HL-60 (cell line): ENCODE data around the gene SPEF1.

Source experiments
- DNase-seq, 2 experiments: peaks; one replicate each; pipeline ENCODE4 v3.0.0-alpha.2; 2010 to 2020; ENCODE audit warnings: low read depth in 1 of 2, low spot score in 1 of 2
- H3K27ac ChIP-seq: fragments of 250-450 bp; sonication (Bioruptor Pico); replicated peaks from 2 replicates; pipeline ENCODE4 v1.5.1; 2020; ENCODE audit warnings: mild to moderate bottlenecking, moderate library complexity
- H3K27me3 ChIP-seq: fragments of 250-450 bp; sonication (Bioruptor Pico); 2 replicates; pipeline ENCODE4 v1.5.1; 2021; ENCODE audit warnings: mild to moderate bottlenecking, moderate library complexity; ENCODE audit not compliant: insufficient read depth, poor library complexity, severe bottlenecking
- H3K4me3 ChIP-seq: replicated peaks from 2 replicates; pipeline ENCODE4 v1.5.1; 2011; ENCODE audit warnings: mild to moderate bottlenecking, control low read depth, low read length; ENCODE audit not compliant: insufficient read depth
- GABPA ChIP-seq: IDR thresholded peaks from 2 replicates; pipeline ENCODE4 v1.6.1; 2012; ENCODE audit warnings: low read depth
- POLR2AphosphoS5 ChIP-seq: IDR thresholded peaks from 2 replicates; pipeline ENCODE4 v1.6.1; 2012; ENCODE audit warnings: low read depth
- SPI1 ChIP-seq: IDR thresholded peaks from 2 replicates; pipeline ENCODE4 v1.6.1; 2012; ENCODE audit warnings: low read depth, mild to moderate bottlenecking, borderline replicate concordance
- TF ChIP-seq, protein P1 (sequence below): IDR thresholded peaks from 2 replicates; pipeline ENCODE4 v1.6.1; 2012; ENCODE audit warnings: low read depth; ENCODE audit not compliant: insufficient replicate concordance
- TF ChIP-seq, protein P2 (sequence below): IDR thresholded peaks from one replicate; pipeline ENCODE4 v1.5.1; 2011; ENCODE audit warnings: low read length, control low read depth, inconsistent platforms; ENCODE audit not compliant: insufficient read depth

The SPEF1 gene

DNA sequence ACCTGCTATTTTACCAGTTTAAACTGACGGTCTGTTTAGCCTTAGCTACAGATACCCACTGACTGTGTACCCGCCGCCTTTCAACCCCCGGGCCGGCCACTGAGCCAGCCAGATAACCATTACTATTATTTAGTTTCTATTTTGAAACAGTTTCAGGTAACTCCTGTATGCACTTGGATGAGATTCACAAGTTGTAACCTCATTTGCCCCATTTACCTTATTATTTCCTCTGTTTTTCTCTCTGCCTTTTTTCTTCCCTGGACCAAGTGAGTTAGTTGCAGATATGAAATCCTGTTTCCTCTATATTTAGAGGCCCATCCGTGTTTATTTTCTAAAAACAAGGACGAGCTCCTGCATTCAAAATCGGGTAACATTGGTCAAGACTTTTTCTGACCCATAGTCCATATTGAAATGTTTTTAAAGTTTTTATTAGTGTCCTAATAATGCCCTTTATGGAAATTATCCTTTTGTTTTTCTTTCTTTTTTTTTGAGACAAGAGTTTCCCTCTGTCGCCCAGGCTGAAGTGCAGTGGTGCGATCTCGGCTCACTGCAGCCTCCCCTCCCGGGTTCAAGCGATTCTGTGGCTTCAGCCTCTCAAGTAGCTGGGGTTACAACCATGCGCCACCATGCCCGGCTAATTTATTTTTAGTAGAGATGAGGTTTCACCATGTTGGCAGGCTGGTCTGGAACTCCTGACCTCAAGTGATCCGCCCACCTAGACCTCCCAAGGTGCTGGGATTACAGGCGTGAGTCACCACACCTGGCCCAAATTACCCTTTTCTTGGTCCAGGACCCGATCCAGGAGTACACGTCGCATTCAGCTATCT lies 39.9 kb upstream of the SPEF1 start:
- peak overlapping the region; percentile 96 for H3K27ac ChIP-seq
- no peak for DNase-seq
- no peaks in the 10 kb centered on the region for H3K27me3 ChIP-seq
- TF ChIP-seq, protein P1, sequence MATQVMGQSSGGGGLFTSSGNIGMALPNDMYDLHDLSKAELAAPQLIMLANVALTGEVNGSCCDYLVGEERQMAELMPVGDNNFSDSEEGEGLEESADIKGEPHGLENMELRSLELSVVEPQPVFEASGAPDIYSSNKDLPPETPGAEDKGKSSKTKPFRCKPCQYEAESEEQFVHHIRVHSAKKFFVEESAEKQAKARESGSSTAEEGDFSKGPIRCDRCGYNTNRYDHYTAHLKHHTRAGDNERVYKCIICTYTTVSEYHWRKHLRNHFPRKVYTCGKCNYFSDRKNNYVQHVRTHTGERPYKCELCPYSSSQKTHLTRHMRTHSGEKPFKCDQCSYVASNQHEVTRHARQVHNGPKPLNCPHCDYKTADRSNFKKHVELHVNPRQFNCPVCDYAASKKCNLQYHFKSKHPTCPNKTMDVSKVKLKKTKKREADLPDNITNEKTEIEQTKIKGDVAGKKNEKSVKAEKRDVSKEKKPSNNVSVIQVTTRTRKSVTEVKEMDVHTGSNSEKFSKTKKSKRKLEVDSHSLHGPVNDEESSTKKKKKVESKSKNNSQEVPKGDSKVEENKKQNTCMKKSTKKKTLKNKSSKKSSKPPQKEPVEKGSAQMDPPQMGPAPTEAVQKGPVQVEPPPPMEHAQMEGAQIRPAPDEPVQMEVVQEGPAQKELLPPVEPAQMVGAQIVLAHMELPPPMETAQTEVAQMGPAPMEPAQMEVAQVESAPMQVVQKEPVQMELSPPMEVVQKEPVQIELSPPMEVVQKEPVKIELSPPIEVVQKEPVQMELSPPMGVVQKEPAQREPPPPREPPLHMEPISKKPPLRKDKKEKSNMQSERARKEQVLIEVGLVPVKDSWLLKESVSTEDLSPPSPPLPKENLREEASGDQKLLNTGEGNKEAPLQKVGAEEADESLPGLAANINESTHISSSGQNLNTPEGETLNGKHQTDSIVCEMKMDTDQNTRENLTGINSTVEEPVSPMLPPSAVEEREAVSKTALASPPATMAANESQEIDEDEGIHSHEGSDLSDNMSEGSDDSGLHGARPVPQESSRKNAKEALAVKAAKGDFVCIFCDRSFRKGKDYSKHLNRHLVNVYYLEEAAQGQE = no peak
- TF ChIP-seq GABPA (no peak), SPI1 (no peak), POLR2AphosphoS5 (no peak)
- TF ChIP-seq, protein P2, sequence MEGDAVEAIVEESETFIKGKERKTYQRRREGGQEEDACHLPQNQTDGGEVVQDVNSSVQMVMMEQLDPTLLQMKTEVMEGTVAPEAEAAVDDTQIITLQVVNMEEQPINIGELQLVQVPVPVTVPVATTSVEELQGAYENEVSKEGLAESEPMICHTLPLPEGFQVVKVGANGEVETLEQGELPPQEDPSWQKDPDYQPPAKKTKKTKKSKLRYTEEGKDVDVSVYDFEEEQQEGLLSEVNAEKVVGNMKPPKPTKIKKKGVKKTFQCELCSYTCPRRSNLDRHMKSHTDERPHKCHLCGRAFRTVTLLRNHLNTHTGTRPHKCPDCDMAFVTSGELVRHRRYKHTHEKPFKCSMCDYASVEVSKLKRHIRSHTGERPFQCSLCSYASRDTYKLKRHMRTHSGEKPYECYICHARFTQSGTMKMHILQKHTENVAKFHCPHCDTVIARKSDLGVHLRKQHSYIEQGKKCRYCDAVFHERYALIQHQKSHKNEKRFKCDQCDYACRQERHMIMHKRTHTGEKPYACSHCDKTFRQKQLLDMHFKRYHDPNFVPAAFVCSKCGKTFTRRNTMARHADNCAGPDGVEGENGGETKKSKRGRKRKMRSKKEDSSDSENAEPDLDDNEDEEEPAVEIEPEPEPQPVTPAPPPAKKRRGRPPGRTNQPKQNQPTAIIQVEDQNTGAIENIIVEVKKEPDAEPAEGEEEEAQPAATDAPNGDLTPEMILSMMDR = no peak
- peak overlapping the region; percentile 64 for H3K4me3 ChIP-seq

DNA sequence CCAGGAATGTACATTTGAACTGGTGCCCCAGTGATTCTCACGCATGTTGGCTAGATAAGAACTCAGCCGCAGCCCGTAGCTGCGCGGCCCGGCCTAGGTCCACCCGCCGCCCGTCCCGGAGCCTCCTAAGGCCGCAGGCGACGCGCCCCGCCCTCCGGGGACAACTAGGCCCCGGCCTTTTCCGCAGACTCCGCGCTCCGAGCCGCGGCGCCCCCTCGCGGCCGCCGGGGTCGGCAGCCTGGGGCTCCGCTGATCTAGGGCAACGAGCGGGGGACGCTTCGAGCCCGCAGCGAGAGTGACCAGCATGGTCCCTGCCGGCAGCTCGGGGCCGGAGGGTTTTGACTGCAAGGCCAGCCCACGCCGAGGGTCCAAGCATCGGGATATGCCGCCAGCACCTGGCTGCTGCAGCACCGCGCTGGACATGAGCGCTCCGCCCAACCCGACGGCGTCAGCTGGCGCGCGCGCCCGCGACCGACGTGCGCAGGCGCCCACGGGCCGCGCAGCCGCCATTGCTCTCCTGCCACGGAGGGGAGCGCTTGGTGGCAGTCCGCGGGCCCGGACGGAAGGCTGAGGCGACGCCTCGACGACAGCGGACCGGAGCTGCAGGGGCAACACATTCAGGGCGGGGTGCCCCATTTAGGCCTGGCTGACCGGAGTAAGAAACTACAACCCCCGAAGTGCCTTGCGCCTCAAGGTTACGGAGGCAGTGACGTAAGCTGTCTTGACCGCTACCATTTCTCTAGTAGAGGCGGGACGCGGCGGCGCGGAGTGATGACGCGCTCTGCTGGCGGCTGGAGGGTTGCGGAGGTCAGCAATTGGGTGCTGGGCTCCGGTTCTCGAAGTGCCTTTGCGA lies 39.0 kb upstream of the SPEF1 start, which contains the start of gene AP5S1:
Gene AP5S1 (plus strand): TSS at position 500 of the 853 bp plus-strand sequence. CDS start 1,571 bp downstream, outside the sequence.
- TF ChIP-seq POLR2AphosphoS5 (peak; percentile 47), GABPA (0 out of 2 replicates have a peak, but pooled peaks have one; percentile 29), SPI1 (no peak)
- TF ChIP-seq, protein P2 = peak; percentile 72
- TF ChIP-seq, protein P1 = peak; percentile 31
- H3K4me3 ChIP-seq = peak within 1 kb of the TSS; percentile 64
- H3K27me3 ChIP-seq = no peaks in the 10 kb centered on the region
- peak; percentile 95 to 97 for DNase-seq
- H3K27ac ChIP-seq = peak within 1 kb of the TSS; percentile 96

GRCh38 chr20:3819411-3820047 lies 38.3 kb upstream of the SPEF1 start:
- H3K4me3 ChIP-seq = peak overlapping the region; percentile 64
- no peaks in the 10 kb centered on the region for H3K27me3 ChIP-seq
- TF ChIP-seq, protein P2 = no peak
- no peak for TF ChIP-seq GABPA
- no peak for TF ChIP-seq SPI1
- TF ChIP-seq, protein P1 = no peak
- no peak for TF ChIP-seq POLR2AphosphoS5
- no peak for DNase-seq
- peak overlapping the region; percentile 96 for H3K27ac ChIP-seq
